HG02943 (cell line): ENCODE data around the gene MYH14.

Source experiments
- ATAC-seq: cut with Tn5 transposase; IDR thresholded peaks from one replicate; pipeline ENCODE4 v1.9.1; 2021; ENCODE audit warnings: mild to moderate bottlenecking, low read depth, moderate library complexity; ENCODE audit not compliant: unreplicated experiment

Gene MYH14

DNA sequence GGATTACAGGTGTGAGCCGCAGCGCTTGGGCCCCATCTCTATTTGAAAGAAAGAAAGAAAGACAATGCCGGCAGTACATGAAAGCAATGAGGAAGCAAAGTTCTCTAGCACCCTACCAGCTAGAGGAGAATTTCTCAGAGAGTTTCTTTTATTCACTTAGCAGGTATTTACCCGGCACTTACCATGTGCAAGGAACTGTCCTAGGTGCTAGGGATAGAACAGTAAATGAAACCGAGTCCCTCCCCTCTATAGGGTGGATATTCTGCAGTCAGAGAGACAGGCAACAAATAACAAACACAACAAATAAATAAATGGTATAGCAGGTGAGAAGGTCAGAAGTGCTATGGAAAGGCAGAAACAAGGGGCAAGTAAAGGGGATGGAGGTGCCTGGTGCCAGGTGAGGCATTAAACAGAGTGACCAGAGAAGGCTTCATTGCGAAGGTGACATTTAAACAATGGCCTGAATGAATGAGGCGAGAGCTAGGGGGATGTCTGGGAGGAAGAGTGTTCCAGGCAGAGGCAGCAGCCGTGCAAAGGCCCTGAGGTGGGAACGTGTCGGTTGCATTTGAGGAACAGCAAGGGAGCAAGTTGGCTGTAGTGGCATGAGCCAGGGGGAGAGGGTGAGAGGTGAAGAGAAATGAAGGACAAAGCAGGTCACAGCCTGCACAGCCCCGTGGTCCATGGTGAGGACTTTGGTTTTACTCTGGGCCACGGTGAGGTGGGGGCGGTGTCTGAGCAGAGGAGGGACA lies 10.8 kb upstream of the MYH14 start:
- ATAC-seq, result no peak

DNA sequence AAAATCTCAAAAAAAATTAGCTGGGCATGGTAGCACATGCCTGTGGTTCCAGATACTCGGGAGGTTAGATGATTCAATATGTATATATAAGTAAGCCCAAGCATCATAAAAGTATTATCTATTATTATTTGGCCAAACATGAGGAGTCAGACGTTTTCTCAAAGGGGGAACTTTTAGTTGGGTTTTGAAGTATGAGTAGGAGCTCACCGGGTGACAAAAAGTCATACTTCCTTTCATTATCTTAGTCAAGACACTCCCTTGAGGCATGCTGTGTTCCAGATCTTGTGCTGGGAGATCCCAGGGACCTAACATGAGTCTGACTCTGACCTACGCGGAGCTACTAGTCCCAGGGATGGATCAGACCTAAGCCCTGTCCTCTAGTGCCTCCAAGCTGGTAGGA lies 8.2 kb upstream of the MYH14 start:
- ATAC-seq, result no peak

DNA sequence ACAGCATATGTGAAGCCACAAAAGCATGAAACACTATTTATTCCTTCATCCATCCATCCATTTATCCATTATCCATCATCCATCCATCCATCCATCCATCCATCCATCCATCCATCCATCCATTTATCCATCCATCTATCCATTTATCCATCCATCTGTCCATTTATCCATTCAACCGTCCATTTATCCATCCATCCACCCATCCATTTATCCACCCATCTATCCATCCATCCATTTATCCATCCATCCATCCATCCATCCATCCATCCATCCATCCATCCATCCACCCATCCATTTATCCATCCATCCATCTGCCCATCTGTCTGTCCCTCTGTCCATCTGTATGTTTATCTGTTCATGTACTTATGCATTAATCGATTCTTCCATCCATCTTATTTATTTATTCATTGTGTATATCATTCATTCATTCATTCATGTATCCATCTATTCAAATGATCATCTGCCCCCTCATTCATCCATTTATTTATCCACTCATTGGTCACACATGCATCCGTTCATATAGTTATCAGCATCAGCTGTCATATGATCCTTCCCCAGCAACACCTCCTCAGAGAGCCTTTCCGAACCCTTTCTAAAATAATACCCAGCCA lies 7.0 kb upstream of the MYH14 start:
- no peak for ATAC-seq

DNA sequence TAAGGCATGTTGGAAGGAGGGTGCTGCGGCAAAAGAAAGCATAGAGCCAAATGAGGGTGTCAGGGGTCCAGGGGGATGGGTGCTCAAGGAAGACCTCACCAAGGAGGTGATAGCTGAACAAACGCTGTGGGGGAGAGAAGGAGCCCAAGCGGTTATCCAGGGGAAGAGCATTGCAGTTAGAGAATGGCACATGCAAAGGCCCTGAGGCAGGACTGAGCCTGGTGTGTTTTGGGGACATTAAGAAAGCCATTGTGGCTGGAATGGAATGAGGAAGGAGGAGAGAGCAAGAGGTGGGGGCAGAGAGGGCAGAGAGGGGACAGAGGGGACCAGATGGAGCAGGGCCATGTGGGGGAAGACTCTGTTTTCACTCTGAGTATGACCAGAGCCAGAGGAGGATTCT lies 6.1 kb upstream of the MYH14 start:
- no peak for ATAC-seq

DNA sequence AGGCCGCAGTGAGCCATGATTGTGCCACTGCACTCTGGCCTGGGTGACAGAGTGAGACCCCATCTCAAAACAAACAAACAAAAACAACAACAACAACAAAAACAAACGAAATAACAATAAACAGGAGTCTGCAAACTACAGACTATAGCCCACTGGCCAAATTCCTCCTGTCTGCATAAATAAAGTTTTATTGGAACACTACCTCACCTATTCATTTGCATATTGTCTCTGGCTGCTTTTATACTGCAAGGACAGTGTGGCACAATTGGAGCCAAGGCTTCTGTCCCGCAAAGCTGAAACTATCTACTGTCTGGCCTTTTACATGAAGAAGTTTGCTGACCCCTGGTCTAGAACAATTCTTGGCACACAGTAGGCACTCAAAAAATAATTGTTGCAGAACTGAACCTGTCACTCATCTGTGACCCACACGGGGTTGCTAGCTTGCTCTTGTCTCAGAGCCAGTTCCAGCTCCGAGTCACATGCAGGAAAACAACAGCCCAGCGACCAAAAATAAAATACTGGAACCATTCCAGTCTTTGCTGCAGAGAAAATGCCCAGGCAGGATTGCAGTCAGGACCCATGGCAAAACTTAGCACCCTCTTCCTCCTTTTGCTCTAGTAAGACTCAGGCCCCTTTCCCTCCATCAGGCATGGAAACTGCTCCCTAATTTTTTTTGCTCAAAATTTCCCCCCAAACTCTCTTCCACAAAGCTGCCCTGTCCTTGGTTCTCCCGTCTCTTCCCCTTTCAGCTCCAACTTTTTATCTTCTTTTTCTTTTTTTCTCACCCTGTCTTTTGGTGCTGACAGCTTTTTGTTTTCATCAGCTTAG lies 4.8 kb upstream of the MYH14 start:
- no peak for ATAC-seq

DNA sequence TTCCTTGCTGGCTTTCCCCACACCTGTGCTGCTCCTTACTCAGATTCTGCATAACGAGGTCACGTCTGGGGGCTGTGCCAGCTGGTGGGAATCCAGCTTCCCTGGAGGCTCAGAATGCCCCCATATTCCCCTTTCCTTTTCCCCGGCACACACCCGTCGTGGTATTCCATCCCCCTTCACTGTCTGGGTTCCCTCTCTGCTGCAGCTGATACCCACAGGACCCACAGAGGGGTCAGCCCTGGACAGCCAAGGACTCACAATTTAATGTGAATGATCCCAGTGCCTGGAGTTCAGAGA lies 4.2 kb upstream of the MYH14 start:
- ATAC-seq, result no peak

DNA sequence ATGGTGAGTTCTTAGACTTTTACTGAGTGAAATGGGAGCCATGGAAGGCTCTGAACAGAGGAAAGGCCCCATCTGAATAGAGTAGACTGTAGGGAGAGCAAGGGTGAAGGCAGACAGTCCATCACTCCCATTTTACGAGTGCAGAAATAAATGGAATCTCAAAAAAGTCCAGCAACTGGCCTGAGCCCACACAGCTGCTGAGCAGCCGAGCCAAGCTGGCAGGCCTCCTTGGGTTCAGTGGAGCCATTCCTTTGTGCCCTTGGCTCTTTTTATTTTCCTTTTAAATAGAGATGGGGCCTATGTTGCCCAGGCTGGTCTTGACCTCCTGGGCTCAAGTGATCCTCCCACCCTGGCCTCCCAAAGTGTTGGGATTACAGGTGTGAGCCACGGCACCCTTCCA lies 1.0 kb upstream of the MYH14 start:
- ATAC-seq, result no peak

DNA sequence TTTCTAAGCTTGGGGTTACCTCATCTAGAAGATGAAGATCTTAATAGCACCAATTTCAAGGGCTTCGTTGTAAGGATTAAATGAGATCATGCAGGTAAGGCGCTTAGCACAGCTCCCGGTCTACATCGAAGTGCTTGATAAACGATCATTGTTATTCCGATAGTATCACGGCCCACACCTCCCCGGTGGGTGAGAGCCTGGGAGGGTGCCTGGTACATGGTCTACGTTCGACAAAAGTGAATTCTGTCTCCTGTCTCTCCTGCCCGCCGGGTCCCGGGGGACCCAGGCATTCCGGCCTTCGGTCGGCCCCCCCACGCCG lies 501 bp upstream of the MYH14 start:
- no peak for ATAC-seq

DNA sequence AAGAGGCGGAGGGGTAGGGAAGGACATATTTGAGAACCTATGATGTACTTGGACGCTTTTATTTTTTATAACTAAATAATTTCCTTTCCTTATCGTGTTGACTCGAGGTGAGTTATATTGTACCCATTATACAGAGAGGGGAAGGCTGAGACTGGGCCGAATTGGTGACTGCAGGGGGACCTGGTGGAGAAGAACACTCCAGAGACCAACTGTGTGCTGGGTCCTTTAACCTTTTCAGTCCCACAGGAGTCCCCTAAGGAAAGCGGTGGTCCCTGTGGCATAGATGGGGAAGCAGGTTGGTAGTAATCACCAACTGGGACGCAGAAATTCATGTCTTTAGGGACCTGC lies 633 bp downstream of the MYH14 start:
- no peak for ATAC-seq

DNA sequence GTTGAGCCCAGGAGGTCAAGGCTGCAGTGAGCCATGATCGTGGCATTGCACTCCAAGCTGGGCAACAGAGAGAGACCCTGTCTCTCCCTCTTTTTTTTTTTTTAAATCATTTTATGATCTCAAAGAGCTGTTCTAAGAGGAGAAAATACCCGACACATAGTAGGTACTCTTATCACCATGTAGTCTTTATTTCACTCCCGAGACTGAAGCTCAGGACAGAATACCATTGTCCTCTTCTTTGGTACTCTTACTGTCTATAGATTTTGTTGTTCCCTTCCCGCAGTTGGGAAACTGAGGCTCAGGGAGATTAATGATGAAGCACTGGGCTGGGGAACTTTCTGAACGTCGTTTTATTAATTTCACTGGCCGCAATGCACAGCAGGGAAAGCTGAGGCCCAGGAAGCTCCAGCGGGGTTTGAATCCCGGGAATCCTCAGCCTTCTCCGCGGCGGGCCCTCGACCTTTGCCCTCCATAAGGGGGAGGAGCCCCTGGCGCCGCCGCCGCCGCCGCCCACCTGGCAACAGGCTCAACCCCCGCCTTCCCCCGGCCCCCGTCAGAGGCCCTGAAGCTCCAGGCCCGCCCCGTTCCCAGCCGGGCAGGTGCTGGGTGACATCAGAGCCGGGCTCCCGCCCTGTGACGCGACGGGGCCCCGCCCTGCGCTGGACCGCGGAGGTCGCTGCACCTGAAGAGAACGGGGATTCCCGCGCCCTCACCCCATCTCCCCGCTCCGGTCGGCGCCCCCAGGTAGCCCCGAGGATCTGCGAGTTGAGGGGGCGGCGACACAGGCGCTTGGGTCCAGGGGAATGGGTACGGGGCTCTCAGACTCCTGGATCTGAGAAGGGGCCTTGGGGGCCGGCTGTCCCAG lies 1.6 kb downstream of the MYH14 start:
- ATAC-seq, result no peak

DNA sequence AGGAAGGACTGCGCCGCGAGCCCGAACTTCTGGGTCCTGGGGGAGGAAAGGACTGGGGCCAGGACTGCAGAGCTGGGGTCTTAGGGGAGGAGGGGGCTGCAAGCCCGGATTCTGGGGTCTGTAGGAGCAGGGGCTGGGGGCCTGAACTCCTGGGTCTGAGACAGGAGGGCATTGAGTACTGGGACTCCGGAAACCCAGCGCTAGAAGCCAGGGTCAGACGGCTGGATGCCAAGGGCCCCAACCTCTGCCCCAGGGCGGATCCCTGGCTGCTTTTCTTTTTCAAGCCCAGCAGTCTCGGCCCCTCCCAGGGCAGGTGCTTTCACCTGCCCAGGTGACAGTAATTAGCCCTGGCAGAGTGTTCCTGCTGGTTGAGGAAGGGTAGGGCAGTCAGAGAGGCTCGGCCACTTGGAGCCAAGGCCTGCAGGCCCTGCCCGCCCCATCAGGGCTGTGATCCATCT lies 2.3 kb downstream of the MYH14 start:
- no peak for ATAC-seq

DNA sequence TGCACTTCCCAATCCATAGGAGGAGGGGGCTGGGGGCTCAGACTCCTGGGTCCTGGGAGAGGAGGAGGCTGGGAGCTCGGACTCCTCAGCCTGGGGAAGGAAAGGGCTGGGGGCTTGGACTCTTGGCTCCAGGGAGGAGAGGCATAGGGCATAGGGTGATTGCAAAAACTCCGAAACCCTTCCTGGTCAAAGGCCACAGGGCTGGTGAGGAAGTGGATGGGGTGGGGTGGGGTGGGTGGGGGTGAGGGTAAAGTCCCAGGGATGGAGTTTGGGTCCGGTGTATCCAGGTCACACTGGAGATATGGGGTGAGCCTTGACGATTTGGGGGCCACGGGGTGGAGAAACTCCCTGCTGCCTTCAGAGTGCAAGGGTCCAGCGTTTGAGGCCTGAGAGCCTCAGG lies 2.8 kb downstream of the MYH14 start:
- ATAC-seq, result no peak

DNA sequence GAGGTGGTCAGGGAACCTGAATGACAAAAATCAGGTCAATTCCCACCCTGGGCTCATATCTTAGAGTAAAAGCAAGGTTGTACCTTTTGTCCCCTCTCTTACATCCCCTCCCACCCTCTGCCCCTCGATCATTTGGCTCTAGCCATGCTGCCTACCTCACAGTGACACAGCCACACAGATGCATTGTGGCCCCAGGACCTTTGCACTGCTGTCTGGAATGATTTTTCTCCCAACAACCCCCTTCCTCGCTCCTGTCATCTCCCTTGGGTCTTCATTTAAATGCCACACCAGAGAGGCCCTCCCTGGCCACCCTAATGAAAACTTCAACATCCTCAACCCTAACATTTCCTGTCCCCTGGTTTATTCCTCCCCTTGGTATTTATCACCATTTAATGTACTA lies 4.3 kb downstream of the MYH14 start:
- ATAC-seq, result no peak

DNA sequence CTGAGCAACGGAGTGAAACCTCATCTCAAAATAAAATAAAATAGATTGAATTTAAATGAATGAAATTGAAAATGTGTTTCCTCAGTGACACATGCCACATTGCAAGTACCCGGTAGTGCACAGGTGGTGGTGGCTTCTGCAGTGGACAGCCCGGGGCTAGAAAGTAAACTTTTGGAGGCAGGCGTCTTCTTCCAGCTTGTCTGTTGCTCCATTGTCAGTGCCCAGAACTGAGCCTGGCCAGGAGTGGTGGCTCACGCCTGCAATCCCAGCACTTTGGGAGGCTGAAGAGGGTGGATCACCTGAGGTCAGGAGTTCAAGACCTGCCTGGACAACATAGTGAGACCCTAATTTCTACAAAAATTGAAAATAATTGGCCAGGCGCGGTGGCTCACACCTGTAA lies 5.7 kb downstream of the MYH14 start:
- no peak for ATAC-seq

DNA sequence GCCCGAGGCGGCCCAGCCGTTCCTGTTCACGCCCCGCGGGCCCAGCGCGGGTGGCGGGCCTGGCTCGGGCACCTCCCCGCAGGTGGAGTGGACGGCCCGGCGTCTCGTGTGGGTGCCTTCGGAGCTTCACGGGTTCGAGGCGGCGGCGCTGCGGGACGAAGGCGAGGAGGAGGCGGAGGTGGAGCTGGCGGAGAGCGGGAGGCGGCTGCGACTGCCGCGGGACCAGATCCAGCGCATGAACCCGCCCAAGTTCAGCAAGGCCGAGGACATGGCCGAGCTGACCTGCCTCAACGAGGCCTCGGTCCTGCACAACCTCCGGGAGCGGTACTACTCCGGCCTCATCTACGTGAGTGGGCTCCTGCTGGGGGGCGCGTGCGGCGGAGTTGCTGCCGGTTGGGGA lies 7.0 kb downstream of the MYH14 start:
- no peak for ATAC-seq

DNA sequence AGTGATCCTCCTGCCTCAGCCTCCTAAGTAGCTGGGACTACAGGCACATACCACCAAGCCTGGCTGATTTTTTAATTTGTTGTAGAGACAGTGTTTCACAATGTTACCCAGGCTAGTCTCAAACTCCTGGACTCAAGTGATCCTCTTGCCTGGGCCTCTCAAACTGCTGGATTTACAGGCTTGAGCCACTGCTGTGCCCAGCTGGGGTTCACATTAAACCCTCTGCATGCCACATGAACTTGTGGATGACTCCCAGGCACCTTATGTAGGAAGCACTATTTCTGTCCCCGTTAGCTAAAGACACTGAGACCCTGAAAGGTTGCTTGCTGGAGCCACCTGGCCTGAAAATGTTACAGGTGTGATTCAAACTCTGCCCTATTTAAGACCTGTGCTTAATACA lies 10.5 kb downstream of the MYH14 start:
- no peak for ATAC-seq

DNA sequence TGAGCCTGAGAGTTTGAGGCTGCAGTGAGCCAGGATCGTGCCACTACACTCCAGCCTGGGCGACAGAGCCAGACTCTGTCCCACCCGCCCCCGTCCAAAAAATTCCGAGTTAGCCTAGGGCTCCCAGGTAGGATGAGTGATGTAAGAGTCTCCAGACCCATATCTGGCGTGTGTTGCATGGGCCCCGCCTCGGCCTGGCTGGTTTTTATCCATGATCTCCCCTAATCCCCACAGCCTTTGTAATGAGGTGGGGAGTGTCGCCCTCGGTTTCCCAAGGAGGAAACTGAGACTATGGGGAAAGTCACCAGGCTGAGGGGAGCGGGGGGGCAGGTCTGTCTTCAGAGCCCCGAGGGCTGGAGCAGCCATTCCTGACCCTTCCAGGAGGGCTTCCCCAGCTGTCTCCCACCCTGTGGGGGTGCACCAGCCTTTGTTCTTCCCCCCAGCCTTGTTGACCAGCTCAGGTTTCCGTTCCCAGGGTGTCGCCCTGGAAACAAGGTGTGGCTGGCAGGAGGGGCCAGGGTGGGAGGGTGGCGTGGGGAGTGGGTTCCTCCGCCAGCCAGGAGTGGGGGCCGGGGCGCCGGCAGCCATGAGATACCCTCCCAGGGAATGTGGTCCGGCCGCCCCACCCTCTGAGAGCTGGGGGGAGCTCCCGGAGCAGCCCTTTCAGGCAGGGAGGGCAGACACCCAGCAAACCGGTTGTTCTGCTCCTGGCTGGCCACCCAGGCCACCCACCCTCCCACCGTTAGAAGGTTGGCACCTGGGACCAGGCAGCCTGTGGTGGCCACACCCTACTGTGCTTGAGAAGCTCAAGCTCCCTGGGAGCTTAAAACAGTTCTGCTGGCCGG lies 11.5 kb downstream of the MYH14 start:
- no peak for ATAC-seq

DNA sequence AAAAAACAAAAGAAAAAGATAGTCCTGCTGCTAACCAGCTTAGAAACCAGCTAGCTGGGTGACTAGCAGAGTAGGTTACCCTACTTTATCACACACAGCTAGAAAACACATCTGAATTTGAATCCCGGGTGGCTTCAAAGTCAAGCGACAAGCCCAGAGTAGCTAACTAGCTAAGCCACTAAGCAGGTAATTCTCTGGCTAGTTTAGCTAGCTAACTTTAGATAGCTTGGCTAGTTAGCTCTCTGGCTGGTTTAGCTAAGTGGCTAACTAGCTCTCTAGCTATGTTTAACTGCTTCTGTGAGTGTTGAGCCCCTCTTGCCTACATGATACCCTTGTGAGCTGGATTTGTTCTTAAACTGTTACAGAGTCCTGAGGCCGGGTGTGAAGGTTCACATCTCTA lies 12.4 kb downstream of the MYH14 start:
- no peak for ATAC-seq

DNA sequence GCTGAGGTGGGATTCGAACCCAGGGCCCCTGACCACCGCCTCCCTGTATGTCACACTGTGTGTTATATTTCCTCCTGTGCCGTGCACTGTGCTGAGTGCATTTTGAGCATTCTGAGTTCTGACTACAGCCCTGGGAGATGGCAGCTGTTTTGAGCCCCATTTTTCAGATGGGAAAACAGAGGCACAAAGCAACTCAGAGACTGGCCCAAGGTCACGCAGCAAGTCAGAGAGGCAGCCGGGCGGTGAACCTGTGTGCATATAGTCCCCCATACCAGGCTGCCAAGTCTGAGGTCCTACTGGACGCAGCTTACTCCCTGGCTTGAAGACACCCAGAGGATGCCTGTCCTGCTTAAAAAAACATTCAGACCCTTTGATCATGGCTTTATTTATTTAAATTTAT lies 17.7 kb downstream of the MYH14 start:
- ATAC-seq, result no peak

DNA sequence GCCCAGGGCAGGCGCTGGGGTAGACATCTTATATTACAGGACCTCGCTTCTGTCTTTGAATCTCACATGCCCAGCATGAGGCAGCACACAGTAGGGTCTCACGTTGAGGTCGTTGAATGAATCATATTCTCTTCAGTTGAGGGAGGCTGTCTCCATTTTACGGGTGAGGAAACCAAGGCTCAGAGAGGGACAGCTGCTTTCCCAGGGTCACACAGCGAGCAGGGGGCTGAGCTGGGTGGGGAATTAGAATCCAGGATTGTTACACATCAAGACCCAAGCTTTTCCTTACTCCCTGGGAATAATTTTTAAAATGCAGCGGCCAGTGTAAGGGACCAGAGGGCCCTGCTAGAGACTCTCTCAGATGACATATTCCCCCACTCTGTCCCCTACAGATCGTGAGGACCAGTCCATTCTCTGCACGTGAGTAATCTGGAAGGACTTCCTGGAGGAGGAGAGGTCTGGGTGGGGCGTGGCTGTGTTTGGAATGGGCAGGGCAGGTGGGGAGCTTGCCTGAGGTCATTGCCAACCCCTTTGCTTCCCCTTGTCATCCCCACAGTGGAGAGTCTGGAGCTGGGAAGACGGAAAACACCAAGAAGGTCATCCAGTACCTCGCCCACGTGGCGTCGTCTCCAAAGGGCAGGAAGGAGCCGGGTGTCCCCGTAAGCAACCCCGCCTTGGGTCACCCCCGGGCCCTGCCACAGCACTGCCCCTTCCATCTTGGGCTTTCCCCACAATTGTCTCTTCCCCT lies 19.4 kb downstream of the MYH14 start:
- no peak for ATAC-seq
